Fibroblast of peridontal ligament (primary cell): Measurements from ENCODE around the gene TRPM3.

Experiments
- DNase-seq: peaks from one replicate; pipeline ENCODE4 v3.0.0-alpha.2; 2010; ENCODE audit errors: extremely low read depth

TRPM3 gene

DNA sequence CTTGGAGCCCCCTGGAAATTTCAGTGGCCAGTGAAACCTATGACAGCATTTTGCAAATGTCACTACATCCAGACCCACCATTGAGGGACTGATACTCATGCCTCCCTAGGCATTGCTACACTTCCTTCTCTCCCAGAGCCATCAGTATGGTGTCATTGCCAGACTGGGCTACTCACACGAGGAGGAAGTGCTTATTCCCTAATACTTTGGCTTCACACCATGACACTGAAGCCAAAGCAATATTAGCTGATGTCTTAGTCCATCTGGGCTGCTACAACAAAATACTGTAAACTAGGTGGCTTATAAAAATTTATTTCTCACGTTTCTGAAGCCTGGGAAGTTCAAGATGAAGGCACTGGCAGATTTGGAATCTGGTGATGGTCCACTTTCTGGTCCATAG lies 22.6 kb downstream of the TRPM3 start:
- no peak for DNase-seq

DNA sequence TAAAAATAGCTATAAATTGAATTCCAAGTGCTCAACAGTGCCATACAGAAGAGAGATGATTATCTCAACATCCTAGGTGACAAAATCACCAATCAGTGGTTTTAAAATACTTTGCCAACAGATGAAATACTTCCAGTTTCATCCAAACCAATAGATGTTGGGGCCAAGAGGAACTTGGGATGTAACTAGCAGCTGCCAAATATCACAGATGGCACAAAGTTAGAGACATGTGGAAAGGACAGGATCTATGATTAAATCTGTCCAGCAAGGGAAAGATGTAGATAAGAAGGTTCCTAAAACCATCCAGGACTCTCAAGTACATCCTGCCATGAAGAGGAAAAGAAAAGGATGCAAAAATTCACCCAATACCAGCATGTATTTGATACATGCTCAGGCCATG lies 23.8 kb downstream of the TRPM3 start:
- DNase-seq: no peak

DNA sequence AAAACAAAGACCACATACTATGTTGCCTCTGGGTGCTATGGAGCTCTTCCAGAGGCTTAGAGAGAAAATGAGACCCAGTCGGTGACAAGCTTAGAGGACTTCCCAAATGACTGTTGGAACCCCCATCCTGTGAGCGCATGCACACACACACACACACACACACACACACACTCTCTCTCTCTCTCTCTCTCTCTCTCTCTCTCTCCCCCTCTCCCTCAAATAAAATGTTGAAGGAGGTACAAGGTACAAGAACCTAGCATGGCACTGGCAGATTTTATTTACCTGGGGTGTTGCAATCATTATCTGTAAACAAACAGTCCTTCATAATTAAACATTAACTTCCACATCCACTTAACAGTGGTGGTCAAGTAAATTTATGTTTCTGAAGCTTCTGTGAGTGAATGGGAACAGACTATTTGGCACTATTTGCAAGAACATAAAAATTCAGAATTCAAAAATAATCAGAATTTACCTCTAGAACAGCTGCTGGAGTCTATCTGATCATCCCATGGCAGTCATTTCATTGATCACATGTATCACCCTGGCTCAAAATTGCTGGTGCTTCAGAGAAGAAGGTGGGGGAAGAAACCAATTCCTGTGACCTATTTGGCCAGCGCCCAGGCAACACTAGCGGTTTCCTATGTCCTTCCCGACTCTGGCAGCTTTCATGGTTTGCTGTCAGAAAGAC lies 24.9 kb downstream of the TRPM3 start:
- no peak for DNase-seq

DNA sequence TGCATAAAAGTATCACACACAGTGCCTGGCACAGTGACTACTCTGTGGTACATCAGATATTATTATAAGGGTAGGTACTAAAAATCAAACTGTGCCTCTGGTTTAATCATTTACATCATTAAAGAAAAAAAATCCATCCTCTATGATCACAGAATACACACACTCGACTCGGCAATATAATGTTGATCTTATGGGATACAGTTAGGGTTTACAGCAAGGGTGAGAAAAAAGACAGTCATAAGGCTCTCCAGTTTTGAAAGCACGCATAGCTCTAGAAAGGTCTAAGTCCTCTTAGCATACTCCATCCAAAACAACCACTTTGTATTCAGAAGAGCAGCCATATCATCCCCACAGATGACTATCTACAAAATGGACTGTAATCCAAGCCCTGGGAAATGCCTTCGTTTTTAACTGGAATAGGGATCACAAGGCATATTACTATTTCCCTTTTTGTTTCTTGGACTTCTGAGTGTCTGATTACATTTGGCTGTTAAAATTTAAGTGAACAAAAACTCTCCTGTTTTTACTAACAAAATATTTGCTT lies 26.6 kb downstream of the TRPM3 start:
- DNase-seq: no peak

DNA sequence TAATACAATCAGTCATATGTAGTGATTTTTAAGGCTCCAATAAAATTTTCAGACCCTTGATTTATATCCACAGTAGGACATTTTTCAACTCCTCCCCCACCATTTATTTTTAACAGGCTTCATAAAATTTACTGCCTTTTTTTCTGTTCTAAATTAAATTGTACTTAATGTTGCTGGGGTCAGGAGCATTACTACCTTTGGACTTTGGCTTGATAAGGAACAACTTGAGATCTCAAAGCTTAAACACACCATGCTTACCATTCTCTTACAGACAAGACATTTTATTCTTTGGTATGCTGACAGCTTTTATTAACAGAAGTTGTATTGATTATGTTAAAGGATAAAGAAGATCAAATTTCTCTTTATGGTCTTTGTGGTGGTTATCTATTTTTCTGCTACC lies 30.5 kb downstream of the TRPM3 start:
- DNase-seq: no peak

DNA sequence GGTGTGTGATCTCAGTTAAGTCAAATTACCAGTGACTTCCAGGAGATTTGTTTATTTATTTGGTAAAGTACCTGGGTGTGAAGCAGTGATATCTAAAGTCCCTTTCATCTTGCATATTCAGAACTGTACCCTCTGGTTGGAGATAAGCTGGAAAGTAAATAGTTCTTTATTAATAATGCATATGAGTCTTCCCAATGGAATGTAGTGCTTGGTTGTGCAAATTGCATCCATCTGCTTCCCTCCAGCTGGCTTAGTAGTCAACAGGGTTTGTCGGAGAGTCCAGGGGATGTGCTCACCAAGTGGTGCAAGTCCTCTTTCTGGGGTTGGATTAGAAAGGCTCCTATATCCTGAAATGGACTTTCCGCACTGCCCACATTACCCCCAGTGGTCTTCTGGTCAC lies 42.0 kb downstream of the TRPM3 start:
- no peak for DNase-seq

DNA sequence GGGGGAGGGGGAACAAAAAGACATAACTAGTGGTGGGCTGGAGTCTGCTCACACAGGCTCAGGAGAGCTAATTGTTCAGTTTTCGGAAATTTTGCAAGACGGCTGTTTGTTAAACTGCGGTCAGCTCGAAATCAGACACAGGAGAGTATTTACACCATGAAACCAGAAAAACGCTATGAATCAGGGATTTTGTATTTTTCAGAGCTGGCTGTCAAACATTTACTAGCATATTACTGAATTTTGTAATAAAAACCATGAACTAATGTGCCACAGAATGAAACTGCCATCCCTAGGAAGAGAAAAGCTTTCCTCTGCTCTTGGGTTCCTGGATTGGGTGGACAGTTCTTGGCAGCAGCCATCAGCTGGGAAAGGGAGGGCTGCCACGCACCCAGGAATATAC lies 45.3 kb downstream of the TRPM3 start:
- peak; percentile 22 for DNase-seq

DNA sequence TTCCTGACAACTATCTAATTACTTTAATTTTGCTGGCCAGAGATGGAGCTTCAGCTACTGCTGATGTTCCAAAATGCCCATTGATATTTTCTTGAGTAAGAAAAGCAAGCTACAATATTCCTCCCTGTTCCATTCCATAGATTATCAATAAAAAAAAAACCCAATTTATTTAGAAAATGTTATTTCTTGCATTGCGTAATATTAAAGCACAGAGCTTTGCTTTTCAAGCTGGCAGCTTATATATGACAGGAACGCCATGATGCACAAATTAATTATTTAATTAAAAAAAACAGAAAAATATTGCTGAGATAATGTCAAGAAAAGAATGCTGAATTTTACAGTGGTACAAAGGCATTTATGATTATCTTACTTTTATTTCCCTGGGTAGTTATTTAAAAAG lies 47.9 kb downstream of the TRPM3 start:
- DNase-seq: no peak

DNA sequence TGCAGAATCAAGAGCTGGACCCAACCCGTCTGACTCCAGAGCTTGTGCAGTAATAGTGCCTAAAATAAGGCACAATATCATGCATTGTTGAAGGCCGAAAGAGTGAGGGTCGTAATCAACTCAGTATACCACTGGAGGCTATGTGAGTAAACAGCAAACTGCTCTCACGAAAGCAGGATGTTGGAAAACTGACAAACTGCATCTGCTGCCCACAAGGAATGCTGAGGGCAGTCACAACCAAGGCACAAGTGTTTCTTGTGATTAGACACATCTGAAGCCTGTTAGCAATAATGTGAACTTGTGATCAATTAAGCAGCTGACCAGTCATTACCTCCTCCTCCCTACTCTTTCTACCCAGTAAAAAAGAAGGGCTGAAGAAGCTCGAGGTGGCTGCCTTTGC lies 48.8 kb downstream of the TRPM3 start:
- no peak for DNase-seq

DNA sequence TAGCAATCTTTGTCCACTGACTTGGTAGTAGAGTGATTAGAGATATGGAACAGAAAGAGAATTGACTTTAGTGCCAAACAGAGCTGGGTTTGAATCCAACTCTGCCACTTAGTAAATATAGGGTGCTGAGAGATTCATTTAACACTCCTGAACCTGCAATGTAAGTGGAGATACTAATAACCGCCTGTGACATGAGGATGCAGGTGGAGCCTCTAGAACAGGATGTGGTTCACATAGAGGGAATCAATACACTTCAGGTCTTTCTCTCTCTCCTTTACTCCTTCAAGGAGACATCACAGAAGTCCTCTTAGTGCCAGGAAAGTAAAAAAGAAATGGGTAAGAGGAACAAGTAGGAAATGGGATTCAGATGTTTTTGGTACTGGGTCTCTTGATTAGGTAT lies 49.8 kb downstream of the TRPM3 start:
- DNase-seq: no peak

DNA sequence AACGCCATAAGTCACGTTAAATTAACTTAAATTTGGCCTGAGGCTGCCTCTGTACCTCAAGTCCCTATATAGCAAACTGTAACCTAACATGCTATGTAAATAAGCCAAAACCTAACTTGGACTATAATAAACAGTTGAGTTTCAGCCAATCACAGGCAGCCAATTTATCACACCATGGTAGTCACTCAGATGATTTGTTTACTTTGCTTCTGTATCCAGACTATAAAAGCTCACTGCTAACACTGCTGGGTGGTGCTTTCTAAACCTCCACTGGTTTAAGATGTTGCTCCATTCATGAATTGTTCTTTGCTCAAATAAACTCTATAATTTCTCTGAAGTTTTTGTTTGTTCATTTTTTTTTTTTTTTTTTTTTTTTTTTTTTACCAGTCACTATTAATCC lies 62.8 kb downstream of the TRPM3 start:
- no peak for DNase-seq

DNA sequence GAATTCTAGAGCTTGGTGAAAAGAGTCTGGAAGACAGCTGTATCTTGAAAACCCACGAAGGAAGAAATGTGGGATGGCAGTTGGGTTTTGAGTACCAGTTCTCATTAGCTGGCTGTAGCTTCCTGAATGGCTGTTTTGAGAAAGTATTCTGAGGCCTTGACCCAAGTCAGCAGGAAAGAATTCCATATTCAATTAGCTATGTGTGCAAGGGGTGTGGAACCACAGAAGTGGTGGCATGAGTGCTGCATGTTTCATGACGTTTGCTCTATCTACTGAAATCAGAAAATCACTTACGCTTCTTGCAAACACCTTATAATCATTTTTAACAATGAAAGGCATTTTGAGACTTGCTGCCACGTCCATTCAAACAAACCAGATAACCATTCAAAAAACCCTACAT lies 69.1 kb downstream of the TRPM3 start:
- DNase-seq: no peak

DNA sequence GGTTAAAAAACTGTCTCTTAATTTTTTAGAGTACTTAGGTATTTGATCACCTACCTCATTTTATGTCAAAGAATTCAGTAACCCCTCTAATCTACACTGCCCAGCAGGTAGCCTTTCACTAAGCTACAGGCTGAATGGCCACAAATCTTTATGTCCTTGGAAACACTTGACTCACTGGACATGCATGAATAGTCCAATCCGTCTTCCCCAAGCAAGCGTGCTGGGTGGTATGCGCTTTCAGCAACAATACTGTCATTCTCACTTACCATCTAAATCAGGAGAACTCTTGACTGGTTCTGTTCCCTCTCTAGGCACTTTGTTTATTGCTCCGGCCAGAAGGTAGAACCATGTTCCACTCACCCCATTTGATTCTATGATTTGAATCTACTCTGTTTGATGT lies 73.1 kb downstream of the TRPM3 start:
- no peak for DNase-seq

DNA sequence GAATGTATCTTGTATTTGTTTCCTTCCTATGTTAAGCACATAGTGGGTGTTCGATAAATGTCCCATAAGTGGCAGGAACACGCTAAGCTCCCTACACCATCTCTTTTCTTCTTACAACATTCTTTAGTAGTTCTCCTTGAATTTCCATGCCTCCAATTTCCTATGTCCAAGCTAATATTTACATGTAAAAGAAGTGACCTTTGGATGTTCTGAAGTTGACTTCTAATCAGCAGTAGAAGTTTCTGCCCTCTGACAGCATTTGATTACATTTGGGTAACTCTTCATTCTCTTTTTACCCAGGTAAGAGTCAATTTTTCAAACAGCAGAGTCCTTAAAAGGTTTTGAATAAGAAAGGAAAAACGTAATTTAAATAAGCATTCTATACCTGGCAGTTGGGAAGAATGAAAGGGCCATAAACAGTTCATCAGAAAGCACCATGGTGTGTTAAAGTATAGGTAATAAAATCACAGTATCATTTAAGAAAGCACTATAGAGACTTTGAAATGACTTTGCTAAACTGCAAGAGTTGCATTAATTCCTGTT lies 78.9 kb downstream of the TRPM3 start:
- no peak for DNase-seq

DNA sequence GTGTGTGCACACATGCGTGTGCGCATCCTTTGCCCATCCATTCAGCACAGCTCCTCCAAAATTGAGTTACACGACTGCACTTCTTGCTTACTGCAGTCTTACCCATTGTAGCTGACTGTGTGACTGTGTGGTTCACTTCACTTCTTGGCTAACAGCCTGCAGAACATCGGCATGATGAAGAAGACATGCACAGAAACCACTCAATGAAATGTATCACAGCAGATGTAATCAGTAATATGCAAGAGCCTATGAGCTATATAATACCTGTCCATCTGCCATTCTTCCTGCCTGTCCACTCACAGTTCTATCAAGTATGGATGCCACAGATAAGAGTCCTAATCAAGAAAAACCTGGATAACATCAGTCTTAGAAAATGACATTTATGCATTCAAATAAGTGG lies 83.9 kb downstream of the TRPM3 start:
- no peak for DNase-seq

DNA sequence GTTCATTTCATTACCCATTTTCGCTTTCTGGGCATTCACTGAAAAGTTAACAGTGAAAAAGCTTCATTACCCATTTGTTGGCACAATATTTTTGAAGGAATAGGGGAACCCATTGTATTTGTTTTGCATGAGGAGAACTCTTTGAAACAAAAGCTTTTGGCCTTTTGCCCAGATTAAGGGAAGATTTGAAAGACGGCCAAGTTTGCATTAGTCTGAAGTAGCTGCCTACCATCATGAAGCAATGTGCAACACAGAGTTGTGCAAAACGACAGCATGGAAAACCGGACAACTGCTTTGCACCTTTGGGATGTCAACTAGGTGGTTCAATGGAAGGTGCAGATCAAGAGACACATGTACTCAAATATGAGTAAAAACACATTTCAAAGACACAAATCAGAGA lies 84.9 kb downstream of the TRPM3 start:
- peak; percentile 36 for DNase-seq

DNA sequence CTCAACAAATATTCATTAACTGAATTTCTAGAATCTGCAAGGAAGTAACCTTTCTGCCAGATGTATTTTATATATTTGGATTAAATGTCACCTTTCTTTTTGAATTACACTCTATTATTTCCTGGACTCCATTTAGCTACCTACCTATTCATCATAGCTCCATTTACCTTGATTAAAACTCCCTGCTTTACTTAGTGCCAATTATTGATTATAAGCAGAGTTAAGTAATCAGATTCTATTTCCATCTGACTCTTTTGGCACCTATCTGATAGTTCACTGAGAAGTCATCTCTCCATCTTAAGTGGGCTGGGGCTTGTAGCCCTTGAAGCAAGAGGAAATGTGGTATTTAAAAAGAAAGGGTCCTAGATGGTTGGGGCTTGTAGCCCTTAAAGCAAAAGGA lies 88.6 kb downstream of the TRPM3 start:
- DNase-seq: no peak

DNA sequence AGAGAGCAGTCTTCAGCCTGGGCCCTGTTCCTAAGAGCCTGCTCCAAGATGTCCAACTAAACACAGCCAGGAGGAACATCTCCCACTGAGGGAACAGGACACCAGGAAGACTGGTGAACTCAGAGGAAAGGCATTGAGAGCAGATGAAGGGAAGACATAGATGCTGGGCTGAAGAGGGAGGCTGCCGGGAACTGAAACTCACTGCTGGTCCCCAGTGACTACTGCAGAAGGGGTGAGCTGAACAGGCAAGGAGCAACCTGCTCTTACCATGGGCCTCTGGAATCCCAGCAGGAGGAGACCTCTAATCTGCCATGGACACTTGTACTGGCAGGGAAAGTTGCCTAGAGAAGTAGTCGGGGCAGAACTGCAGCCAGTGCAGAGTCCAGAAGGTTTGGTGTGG lies 95.7 kb downstream of the TRPM3 start:
- DNase-seq: no peak

DNA sequence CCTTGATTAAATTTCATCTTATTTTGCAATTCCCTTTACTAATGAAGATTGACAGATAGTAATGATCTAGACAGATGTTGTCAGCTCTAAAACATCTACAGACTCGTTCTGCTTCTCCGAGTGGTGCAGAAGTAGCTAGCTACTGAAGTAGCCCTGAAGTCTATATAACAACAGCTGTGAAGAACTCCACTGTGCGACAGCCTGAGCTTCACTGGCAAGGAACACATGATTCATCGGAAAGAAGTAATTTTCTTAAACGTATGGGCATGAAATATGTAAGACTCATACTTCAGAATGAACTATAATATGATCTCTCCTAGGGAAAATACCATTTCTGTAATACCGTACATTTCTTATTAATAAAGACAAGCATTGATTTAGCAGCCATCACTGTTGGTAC lies 96.2 kb downstream of the TRPM3 start:
- DNase-seq: no peak

DNA sequence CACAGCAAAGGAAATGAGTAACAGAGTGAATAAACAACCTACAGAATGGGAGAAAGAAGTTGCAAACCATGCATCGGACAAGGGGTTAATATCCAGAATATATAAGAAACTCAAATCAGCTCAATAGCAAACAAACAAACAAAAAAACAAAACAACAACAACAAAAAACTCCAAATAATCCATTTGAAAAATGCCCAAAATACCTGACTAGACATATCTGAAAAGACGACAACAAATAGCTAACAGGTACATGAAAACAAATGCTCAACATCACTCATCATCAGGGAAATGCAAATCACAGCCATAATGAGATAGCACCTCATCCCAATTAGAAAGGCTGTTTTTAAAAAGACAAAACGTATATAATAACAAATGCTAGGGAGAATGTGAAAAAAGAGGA lies 111.2 kb downstream of the TRPM3 start:
- no peak for DNase-seq

DNA sequence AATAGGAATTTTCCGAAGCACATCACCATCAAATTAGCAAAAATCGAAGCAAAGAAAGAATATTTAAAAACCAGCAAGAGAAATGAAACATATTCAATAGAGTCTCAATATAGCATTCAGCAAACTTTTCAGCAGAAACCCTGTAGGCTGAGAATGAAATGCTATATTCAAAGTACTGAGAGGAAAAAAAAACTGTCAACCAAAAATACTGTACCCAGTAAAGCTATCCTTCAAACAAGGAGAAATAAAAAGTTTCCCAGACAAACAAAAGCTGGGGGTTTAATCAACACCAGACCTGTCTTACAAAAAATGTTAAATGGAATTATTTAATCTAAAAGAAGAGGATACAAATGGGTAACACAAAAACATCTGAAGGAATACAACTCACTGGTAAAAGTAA lies 116.0 kb downstream of the TRPM3 start:
- DNase-seq: no peak

DNA sequence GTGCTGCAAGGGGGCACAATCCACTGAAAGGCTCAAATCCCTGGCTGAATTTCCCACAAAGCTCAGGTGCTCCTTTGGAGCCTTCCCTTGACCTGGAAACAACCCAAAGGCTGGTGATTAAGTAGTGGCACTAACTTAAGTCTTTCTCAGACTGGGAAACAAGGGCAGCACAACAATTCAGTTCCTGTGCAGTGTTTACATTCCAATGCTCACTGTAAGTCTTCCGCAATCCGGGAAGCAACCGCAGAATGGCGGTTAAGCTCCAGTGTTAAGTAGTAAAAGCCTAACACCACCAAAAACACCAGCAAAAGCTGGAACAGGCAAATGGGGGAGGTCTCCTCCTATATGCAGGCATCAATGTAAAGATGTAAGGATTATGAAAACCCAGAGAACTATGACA lies 117.2 kb downstream of the TRPM3 start:
- no peak for DNase-seq

DNA sequence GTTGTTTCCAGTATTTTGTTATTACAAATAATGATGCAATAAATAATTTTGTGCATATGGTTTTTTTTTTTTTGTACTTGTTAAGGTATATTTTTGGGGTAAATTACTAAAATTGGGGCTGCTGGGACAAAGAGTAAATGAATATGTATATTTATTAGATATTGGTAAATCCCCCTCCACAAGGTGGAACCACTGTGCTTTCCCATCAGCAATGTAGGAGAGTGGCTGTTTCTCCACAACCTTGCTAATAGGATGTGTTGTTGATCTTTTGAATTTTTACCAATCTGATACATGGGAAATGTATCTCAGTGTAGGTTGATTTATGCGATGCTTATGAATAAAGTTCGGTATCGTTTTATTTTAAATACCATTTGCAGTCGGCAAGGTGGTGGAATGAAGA lies 118.1 kb downstream of the TRPM3 start:
- DNase-seq: no peak

DNA sequence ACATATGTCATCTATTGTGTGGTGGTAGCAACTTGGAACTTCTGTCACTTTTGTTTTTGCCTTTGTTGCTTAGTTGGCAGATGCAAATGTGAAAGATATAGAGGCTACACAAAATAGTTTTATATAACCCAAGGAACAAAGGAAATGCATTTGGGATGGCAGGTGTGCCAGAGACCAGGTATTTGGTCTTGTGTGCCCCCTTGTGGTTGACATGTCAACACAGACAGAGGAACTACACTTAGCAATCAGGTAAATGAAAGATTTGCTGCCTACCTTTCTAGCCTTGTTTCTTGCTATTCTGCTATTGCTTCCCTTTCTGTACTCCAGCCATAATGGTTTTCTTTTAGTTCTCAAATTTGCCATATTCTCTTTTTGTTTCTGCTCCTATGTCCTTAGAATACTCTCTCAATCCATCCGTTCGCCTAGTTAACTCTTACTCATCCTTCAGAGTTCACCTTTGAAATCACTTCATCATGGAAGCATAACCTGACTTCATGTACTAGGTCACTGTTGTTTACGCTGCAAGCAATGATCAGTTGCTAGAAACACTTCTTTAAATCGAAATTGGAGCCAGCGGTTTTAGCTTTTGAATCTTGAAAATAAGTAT lies 119.5 kb downstream of the TRPM3 start:
- DNase-seq: peak; percentile 35
